DMS53 treated with DMSO at 0.1 percent for 48 hours (cell line): ENCODE data around the gene PDK4.
A peak's percentile ranks its signal among the peaks of the same experiment; 100 is the strongest.
"Not testable (repeated sequence)": the region's sequence is repeated elsewhere in the genome, so short reads cannot be mapped to it uniquely, and the experiment has no call there.

Experiments
- DNase-seq: peaks from one replicate; lab custom pipeline; 2025; ENCODE audit not compliant: unreplicated experiment; lab: John Stamatoyannopoulos, UW

PDK4 gene

DNA sequence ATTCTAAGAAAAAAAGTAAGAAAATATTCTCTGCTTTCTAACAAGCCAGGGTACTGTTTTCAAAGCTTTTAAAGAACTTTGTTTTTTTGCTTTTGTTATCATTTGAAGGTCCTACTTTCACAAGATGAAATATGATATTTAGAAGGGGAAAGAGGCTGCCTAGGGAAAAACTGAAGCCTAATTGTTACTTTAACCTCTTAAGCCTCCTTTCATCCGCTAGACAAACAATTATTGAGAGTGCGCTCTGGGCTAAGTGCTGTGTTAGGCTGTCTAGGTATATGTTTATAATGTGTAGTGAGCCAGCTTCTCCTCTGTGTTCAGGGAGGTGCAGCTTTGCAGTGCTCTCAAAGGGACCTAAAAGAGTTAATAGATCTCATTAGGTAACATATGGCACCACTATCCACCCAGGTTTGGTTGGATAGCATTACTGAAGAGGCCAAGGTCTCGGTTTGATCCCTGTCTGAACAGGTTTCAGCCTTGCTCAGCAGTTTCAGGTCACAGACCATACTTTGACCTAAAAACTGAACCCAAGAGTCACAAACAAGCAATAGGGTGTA lies 17.9 kb downstream of the PDK4 start:
- DNase-seq = peak; percentile 77

DNA sequence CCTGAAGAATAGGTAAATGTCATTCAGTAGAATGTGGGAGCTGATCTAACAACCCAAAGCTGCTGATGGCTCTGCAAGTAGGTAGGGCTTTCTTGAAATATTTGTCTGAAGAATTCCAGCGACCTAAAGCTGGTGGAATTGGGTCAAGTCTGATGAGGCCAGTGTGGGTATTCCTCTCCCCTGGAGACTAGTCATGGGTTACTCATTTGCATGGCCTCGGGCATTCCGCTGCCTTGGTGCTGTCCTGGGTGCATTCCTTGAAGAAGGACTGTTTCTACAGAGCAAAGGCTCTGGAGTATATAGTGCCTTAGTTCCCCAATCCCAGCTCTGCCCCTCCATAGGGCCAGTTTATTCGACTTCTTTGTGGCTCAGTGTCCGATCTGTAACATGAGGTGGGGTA lies 19.2 kb downstream of the PDK4 start:
- DNase-seq = no peak

DNA sequence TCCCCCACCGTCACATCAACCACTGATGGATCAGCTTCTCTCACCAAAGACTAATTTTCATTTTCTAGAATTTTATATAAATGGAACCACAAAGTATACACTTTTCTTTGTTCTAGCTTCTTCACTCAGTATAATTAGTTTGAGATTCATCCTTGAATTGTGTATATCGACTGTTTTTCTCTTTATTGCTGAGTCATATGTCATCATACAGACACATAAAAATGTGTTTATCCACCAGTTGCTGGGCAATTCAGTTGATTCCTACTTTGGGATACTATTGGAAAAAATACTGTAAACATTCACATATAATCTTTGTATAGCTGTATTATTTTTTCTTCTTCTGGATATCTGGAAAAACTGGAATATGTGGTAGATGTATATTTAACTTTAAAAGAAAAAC lies 26.6 kb downstream of the PDK4 start:
- no peak for DNase-seq

DNA sequence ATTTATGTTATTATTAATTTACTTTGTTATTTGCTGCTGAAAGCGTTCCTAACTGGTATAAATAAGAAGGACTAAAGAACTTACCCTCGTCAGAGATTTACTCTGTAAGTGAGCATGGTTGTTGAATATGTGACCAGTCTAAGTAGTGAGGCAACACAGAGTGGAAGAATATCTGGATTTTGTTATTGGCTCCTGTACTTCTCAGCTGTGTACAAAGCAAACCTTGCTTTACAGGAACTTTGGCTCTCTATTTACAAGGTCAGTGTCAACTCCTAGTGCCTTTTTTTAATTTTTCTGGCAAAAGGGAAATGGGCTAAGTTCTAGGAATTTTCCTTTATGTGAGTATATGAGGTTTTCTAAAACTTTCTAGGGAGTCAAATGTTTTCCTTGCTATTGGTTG lies 35.6 kb downstream of the PDK4 start:
- DNase-seq = no peak

DNA sequence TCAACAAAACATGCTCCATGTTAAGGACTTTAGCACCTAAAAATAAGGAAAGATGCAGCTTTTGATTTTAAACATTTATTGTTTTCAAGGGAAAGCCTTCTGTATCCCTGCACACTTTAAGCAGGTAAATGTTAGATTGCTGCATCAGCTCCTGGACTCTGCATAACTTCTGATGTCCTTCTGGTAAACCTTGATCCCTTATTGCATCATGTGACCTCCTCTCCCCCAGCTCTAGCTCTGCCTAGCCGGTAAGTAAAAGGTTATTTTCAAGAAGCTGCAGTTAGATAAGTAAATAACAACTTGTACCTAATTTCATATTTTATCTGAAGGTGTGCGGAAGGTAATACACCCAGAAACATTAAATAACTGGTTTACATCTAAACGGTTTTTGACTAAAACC lies 37.5 kb downstream of the PDK4 start:
- no peak for DNase-seq

DNA sequence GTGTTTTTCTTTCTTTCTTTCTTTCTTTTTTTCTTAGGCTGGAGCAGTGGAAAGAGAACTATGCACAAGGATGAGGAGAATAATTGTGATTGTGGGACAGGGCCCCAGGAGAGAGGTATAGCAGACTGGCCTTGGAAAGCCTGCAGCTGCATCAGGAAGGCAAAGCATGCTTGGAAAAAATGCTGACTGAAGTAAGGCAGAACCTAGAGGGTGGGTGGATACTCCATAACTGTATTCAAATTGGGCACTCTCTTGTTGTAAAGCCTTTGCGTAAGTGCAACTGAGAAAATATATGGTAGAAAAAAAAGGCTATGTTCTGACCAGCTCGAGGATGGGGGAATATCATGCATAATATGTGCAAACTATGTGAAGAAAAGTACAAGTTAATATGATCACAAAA lies 39.5 kb downstream of the PDK4 start:
- no peak for DNase-seq

DNA sequence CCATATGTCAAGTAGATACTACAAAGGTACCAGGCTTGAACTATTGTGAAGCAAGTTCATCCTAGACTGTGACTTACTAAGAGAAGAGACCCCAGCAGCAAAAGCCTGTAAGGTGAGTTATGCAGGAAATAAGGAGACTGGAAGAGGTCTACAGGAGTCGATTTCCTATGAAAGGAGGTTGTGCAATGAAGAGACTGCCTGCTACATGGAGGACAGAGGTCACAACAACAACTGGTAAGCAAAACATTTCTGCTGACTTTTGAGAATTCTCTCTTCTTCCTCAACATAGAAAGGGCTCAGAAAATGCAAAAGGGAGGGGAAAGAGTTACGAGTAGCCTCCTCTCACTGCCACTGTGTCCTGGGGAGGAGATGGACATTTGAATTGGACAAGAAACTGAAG lies 42.4 kb downstream of the PDK4 start:
- DNase-seq = no peak

DNA sequence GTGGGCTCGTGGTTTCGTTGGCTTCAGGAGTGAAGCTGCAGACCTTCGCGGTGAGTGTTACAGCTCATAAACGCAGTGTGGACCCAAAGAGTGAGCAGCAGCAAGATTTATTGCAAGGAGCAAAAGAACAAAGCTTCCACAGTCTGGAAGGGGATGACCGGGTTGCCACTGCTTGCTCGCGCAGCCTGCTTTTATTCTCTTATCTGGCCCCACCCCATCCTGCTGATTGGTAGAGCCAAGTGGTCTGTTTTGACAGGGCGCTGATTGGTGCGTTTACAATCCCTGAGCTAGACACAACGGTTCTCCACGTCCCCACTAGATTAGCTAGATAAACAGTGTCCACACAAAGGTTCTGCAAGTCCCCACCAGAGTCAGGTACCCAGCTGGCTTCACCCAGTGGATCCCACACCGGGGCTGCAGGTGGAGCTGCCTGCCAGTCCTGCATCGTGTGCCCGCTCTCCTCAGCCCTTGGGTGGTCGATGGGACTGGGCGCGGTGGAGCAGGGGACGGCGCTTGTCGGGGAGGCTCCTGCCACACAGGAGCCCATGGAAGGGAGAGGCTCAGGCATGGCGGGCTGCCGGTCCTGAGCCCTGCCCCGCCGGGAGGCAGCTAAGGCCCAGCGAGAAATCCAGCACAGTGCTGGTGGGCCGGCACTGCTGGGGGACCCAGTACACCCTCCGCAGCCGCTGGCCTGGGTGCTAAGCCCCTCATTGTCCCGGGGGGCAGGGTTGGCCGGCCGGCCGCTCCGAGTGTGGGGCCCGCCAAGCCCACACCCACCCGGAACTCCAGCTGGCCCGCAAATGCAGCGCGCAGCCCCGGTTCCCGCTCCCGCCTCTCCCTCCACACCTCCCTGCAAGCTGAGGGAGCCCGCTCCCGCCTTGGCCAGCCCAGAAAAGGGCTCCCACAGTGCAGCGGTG lies 44.0 kb downstream of the PDK4 start:
- not testable (repeated sequence) for DNase-seq

DNA sequence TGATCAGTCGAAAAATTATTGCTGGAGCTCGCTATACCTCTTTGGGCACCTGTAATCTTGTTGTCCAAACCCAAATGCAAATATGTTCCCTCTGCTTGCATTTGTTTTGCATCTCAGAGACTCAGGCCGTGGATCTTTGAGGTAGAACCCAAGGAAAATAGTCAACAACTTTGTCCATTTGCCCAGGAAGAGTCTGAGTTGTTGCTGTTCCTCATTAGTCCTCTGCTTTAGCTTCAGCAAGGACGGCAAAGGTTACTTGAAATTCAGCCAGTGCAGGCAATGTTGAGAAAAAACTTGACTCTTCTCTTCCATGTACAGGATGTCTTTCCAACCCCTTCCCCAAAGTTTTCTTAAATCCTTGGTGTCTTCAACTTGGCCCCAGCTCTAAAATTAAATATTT lies 45.8 kb downstream of the PDK4 start:
- DNase-seq = no peak

DNA sequence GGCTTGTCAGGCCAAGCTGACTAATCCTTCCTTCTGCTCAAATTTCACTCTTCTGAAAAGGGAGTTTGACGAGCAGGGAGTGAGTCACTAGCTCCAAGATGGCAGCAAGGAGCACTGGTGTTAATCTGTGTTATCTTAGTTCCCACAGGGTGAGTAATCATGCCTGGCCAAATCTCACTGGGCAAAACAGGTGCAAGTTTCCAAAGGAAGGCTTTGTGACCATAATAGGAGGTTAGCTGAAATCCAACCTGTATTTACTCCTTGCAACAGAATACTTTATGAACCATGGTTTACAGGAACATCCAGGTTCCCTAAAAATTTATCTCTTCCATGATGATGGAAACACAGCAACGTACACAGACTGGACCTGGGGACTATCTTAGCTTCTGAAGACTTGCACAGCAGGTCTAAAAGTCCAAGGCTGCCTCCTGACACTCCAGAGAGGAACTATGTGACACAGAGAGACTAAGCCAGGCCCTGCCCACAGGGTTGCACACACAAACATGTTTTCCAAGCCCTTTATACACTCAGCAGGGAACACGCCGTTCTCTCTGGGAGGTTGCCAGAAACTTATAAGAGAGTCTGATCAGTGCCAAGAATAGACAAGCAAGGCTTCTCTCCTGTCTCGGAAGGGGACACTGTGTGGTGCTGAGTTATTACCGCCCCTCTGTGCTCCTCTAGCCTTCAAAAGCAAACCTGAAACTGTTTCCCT lies 46.3 kb downstream of the PDK4 start:
- DNase-seq = peak; percentile 56

DNA sequence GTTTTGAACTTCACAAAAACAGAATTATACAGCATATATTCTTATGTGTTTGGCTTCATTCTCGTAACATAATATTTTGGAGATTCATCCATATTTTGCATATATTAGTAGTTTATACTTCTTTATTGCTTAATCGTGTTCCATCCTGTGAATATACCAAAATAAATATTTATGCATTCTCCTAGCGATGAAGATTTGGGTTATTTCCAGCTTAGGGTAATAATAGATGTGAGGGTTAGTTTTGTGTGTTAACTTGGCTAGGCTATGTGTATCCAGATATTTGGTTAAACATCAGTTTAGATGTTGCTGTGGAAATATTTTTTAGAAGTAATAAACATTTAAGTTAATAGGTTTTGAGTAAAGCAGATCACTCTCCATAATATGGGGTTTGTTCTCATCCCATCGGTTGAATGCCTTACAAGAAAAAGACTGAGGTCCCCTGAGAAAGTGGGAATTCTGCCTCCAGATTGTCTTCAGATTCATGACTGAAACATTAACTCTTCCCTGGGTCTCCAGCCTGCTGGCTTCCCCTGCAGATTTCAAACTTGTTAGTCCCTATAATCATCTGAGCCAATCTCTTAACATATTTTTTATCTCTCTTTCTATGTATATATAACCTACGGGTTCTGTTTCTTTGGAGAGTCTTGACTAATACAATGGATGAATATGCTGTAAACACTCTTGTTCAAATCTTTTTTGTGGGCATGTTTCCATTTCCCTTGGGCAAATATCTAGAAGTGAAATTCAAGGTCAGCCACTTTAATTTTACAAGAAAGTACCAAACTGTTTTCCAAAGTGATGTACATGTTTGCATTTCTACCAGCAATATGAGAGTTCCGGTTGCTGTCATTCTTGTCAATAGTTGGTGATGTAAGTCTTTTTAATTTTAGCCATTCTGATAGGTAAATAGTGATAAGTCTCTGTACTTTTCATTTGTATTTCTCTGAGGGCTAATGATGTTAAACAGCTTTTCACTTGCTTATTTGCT lies 48.7 kb downstream of the PDK4 start:
- no peak for DNase-seq

DNA sequence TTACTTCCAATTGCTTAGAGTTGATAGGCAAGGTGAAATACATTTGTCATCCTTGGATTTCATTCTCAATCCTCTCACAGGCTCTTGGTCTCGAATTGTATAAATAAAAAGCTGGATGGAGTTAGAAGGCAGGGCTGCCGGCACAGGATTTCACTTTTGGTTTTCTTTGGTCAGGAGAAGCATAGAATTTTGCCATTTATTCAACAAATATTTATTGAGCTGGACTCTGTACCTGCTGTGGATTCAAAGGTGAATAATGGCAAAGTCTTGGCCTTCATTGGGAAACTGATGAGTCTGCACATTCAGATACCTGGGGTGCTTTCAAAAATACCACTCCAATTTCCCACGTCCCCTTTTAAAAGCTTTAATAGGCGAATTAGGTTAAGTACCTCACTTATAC lies 49.7 kb downstream of the PDK4 start:
- no peak for DNase-seq

DNA sequence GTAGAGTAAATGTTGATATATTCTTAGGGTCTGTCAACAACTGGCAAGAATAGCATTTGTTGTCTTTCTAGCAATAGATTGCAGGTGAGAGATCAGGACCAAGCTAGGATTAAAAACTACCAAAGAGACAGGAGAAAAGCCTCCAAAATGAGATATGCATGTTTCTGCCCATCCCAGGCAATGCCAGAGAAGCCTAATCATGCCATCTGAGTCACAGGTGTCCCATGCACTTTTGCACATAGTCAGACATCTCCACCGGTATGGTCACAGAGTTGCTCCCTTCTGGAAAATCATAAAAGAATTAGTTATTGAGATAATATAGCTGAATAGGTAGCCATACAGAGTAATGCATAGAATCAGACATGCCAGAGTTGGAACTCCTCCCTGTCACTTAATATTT lies 50.6 kb downstream of the PDK4 start:
- no peak for DNase-seq

DNA sequence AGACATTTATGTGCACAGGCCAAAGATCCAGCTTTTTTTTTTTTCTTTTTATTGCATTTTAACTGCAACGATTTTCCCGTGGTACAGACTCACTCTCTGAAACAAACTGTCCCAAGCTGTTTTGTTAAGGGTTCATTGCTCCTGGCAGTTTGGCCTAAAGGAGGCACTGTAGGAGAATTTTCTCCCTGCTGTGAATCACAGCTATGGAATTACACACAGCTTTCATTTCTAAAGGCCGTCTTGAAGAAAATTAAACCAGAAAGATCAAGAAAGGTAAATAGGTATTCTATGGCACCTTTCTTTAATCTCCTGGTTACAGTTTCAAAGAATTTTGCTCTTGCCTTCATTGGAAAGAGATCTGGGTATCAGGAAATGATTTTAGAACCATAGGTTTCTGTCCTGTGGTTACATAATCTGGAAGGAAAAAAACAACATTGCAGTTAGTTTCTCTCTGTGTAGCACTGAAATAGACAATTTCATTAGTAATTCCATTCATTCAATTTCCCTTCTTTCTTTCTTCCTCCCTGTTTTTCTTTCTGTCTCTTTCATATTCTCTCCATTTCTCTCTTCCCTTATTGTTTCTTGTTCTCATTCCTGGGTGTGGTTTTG lies 51.2 kb downstream of the PDK4 start:
- DNase-seq = peak; percentile 77

DNA sequence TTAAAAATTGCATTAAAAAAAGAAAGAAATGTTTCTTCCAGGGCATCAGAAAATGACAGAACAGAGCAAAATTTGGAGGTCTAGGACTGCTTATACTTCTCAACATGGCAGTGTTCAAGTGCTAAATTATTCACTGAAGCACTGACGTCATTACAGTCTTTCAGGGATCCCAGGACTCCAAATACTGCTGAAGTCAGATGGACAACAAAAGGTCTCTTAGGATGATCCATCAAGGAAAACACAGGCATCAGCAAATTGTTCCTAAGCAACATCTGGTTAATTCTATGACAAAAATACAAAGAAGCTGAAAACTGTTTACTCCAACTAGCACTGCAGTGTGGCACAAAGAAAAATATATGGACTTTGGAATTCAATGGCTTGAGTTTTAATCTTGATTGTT lies 52.1 kb downstream of the PDK4 start:
- DNase-seq = no peak

DNA sequence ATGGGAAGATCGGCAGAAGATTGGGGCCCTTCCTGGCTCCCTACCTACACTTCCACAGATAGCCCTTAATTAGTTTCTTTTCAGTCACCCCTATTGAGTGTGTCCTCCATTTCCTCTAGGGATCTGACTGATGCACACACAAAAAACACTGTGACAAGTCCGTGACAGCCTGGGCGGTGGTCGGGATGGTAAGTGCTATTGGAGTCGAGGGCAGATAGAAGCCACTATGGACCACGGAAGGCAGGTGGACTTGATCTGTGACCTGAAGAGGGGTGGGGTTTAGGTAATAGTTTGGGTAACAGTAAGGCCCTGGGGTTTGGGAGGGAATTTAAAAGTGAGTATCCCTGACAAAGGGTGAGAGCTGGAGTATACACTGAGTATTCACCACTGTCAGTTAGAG lies 53.0 kb downstream of the PDK4 start:
- DNase-seq = no peak

DNA sequence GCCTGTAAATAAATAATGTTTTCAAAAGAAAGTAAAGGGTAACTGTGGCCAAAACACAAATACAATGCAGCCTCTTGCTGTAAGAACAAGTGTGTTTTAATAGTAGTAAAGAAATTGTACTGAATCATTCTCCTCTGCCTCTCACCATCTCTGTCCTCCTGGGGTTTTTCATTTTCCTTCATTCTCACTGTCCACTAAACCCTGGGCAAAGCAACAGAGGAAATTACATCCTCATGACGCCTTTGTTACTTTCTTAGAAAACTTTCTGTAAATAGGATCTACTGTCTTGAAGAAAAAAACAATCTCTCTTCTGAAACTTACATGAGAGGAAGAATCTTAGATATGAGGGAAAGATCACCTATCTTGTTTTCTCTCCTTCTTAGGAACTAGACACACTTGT lies 56.0 kb downstream of the PDK4 start:
- no peak for DNase-seq

DNA sequence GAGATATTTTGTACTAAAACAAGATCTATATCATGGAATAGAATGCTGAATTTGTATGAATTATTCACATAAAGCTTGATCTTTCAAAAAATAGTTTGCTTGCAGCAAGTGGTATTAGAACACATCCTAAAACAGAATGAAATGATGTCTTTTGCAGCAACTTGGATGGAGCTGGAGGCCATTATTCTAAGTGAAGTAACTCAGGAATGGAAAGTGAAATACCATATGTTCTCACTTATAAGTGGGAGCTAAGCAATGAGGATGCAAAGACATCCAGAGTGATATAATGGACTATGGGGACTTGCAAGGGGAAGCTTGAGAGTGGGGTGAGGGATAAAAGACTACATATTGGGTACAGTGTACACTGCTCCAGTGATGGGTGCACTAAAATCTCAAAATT lies 56.9 kb downstream of the PDK4 start:
- no peak for DNase-seq

DNA sequence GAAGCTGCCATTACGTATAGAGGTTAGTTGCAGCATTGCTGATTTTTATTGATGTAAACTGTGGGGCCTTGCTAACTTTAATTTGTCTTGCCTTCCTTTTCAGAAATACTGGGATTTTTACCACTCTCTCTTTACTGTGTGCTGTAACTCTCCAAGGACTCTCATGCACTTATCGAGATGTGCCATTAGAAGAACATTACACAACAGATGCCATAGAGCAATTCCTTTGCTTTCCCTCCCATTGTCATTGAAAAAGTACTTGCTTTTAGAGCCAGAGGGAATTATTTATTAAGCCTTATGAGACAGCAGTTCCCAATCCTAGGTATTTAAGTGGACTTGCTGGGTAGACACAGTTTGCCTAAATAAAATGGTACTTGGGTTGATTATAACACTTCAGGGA lies 58.8 kb downstream of the PDK4 start:
- DNase-seq = no peak

DNA sequence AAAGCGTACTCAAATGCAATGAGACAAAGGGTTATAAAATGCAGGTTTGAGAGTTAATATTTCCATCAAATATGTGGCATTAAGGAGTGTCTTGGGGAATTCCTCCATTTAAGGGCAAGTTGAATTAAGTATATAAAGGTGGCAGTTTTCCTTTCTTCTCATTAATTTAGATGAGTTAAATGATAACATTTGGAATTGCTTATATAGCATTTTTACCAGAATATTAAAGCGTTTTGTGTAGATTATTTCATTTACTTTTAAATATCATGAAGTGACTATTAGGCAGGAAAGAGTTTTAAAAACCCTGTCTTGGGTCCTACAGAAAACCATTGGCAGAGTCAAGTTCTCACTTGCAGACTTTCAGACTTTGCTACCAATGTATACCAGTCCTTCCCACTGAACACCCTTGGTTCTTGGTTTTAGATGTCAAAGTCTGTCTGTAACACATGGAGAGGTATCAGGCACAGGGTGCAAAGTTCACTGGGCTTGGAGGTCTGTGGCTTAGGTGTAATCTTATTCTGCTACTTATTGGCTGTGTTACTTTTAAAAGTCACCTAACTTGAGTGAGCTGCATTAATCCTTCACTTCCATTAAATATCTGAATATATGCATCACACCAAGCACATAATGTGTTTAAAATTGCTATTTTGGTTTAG lies 59.5 kb downstream of the PDK4 start:
- no peak for DNase-seq
